Neural cell (in vitro differentiated cells): ENCODE data around the gene DAPP1.

Source experiments
- CTCF ChIP-seq: fragments of 450-650 bp; IDR thresholded peaks from 2 replicates; pipeline ENCODE4 v1.5.1; 2014; ENCODE audit warnings: antibody characterized with exemption, mild to moderate bottlenecking, moderate library complexity; ENCODE audit not compliant: poor library complexity, severe bottlenecking
- EP300 ChIP-seq: fragments of 450-650 bp; conservative IDR thresholded peaks from 2 replicates; pipeline ENCODE4 v1.6.1; 2014; ENCODE audit warnings: antibody characterized with exemption, mild to moderate bottlenecking, moderate library complexity; ENCODE audit not compliant: poor library complexity, severe bottlenecking
- EZH2 ChIP-seq: fragments of 200-600, 300-800 bp; shearing (Covaris generic), sonication (generic); IDR thresholded peaks from 2 replicates; pipeline ENCODE4 v1.6.1; 2014; ENCODE audit warnings: antibody characterized with exemption, low read length, borderline replicate concordance, mild to moderate bottlenecking; ENCODE audit not compliant: insufficient read depth, poor library complexity, severe bottlenecking
- MXI1 ChIP-seq: fragments of 450-650 bp; conservative IDR thresholded peaks from 2 replicates; pipeline ENCODE4 v1.6.1; 2014; ENCODE audit warnings: antibody characterized with exemption, mild to moderate bottlenecking; ENCODE audit not compliant: poor library complexity, severe bottlenecking
- POLR2AphosphoS5 ChIP-seq: IDR thresholded peaks from 2 replicates; pipeline ENCODE4 v1.6.1; 2012
- RAD21 ChIP-seq: fragments of 450-650 bp; conservative IDR thresholded peaks from 2 replicates; pipeline ENCODE4 v1.6.1; 2014; ENCODE audit warnings: antibody characterized with exemption, mild to moderate bottlenecking, moderate library complexity
- REST ChIP-seq: IDR thresholded peaks from 2 replicates; pipeline ENCODE4 v1.6.1; 2012; ENCODE audit warnings: borderline replicate concordance
- SMC3 ChIP-seq: fragments of 450-650 bp; conservative IDR thresholded peaks from 2 replicates; pipeline ENCODE4 v1.6.1; 2014; ENCODE audit warnings: antibody characterized with exemption, mild to moderate bottlenecking, moderate library complexity; ENCODE audit not compliant: poor library complexity

DNA sequence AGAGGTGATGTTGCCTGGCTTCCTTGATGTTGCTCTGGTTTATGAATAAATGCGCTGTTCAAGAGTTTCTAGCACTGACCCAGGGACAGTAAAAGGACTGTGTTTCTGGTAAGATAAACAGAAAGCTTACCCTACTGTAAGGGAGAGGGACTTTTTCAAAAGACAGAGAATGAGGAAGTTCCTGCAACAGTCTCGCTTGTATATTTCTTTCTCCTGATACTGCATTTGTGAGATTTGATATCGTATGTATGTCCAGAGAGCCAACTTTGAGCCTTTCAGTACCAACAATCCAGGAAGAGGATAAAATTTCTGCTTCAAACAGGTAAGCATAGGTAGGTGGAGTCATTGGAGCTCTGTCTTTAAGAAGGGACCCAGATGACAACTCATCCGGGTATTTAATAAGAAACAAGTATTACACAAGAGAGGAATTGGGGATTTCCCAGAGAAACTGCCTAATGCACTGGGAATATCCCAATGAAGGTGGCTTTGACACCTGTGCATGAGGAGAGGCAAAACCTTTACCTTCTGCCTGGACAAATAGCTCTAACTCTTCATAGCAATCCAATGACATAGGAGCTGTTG lies 773 bp downstream of the DAPP1 start:
- TF ChIP-seq CTCF (no peak), EZH2 (no peak), POLR2AphosphoS5 (no peak), REST (no peak), MXI1 (no peak), EP300 (no peak), RAD21 (no peak), SMC3 (no peak)
